Neural crest cell (in vitro differentiated cells): ENCODE data around the gene NEUROD1. TPM values are rescaled to one million over a fixed set of nuclear protein-coding genes. Genes with fewer than 3 reads are reported as not detected.

Experiments
- DNase-seq: peaks from one replicate; pipeline ENCODE4 v3.0.0; 2021; ENCODE audit warnings: low read depth, mixed read lengths, low spot score
- H3K27ac Mint-ChIP-seq: one replicate; pipeline ENCODE4 v1.8.0; 2021; ENCODE audit warnings: mild to moderate bottlenecking, mixed read lengths; ENCODE audit not compliant: unreplicated experiment
- H3K27me3 Mint-ChIP-seq: 2 replicates; pipeline ENCODE4 v1.8.0; 2021; ENCODE audit warnings: low read depth, mild to moderate bottlenecking, mixed read lengths
- H3K36me3 Mint-ChIP-seq: 2 replicates; pipeline ENCODE4 v1.8.0; 2021; ENCODE audit warnings: low read depth, mild to moderate bottlenecking, mixed read lengths
- H3K4me1 Mint-ChIP-seq: 2 replicates; pipeline ENCODE4 v1.8.0; 2021; ENCODE audit warnings: mixed read lengths
- H3K4me3 Mint-ChIP-seq: one replicate; pipeline ENCODE4 v1.8.0; 2021; ENCODE audit warnings: mild to moderate bottlenecking, mixed read lengths
- H3K9me3 Mint-ChIP-seq: 2 replicates; pipeline ENCODE4 v1.8.0; 2021; ENCODE audit warnings: mixed read lengths
- total RNA-seq: library from RNA; stranded (reverse); gene quantifications from 2 replicates; pipeline ENCODE4 v1.2.1, GENCODE V29; 2021
- TF ChIP-seq, protein P1 (sequence below): fragments of 200-600 bp; sonication (generic); conservative IDR thresholded peaks from 2 replicates; pipeline ENCODE4 v1.5.0; 2021; ENCODE audit warnings: antibody characterized with exemption, mild to moderate bottlenecking

NEUROD1 gene
- total RNA-seq, 1 donor from 2014 or later = 2.7 TPM

- Mint-ChIP-seq H3K27me3 (peaks cover 67% of the 10 kb centered on the region), H3K9me3 (no peaks in the 10 kb centered on the region), H3K4me3 (no peak overlapping the region), H3K36me3 (no peaks in the 10 kb centered on the region), H3K4me1 (no peaks in the 10 kb centered on the region), H3K27ac (no peak overlapping the region)
- TF ChIP-seq, protein P1, sequence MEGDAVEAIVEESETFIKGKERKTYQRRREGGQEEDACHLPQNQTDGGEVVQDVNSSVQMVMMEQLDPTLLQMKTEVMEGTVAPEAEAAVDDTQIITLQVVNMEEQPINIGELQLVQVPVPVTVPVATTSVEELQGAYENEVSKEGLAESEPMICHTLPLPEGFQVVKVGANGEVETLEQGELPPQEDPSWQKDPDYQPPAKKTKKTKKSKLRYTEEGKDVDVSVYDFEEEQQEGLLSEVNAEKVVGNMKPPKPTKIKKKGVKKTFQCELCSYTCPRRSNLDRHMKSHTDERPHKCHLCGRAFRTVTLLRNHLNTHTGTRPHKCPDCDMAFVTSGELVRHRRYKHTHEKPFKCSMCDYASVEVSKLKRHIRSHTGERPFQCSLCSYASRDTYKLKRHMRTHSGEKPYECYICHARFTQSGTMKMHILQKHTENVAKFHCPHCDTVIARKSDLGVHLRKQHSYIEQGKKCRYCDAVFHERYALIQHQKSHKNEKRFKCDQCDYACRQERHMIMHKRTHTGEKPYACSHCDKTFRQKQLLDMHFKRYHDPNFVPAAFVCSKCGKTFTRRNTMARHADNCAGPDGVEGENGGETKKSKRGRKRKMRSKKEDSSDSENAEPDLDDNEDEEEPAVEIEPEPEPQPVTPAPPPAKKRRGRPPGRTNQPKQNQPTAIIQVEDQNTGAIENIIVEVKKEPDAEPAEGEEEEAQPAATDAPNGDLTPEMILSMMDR = no peak
- DNase-seq = no peak
Measured at GRCh38 chr2:181627545-181627944, 52.8 kb downstream of the NEUROD1 start.

- no peaks in the 10 kb centered on the region for H3K9me3 Mint-ChIP-seq
- peaks cover 65% of the 10 kb centered on the region for H3K27me3 Mint-ChIP-seq
- no peak for DNase-seq
- no peak overlapping the region for H3K4me3 Mint-ChIP-seq
- H3K4me1 Mint-ChIP-seq = no peaks in the 10 kb centered on the region
- H3K27ac Mint-ChIP-seq = no peak overlapping the region
- no peaks in the 10 kb centered on the region for H3K36me3 Mint-ChIP-seq
- TF ChIP-seq, protein P1 = no peak
Measured at GRCh38 chr2:181626671-181627070, 53.6 kb downstream of the NEUROD1 start.

Other genes with a start within 250 kb of the NEUROD1 start
- gene ITGA4, start 223.1 kb downstream of the NEUROD1 start, total RNA-seq = 74.4 and 75.6 TPM in 2 replicates
- gene CERKL, start 23.4 kb downstream of the NEUROD1 start, total RNA-seq = 0.23 and 0.28 TPM in 2 replicates
- gene ITPRID2, start 211.2 kb upstream of the NEUROD1 start, total RNA-seq = 115 and 133 TPM in 2 replicates